GM18867 (cell line): ENCODE results near the gene ZNHIT6.
"Not testable (repeated sequence)": the region's sequence is repeated elsewhere in the genome, so short reads cannot be mapped to it uniquely, and the experiment has no call there.

ENCODE experiments used
- ATAC-seq: cut with Tn5 transposase; IDR thresholded peaks from one replicate; pipeline ENCODE4 v1.9.1; 2021; ENCODE audit warnings: mild to moderate bottlenecking, moderate library complexity; ENCODE audit not compliant: unreplicated experiment

The ZNHIT6 gene

GRCh38 chr1:85707990-85708828 is at the start of gene ZNHIT6:
Gene ZNHIT6 (minus strand): TSS chr1:85708433. CDS start chr1:85708284, 149 bp downstream.
- ATAC-seq: peak; percentile 87

- ATAC-seq: peak; percentile 94
Measured at GRCh38 chr1:85756864-85757263, 48.6 kb upstream of the ZNHIT6 start.

GRCh38 chr1:85748120-85748519 is 39.9 kb upstream of the ZNHIT6 start:
- no peak for ATAC-seq

- ATAC-seq: no peak
Measured at GRCh38 chr1:85746777-85747176, 38.5 kb upstream of the ZNHIT6 start.

- no peak for ATAC-seq
Measured at GRCh38 chr1:85743814-85744213, 35.6 kb upstream of the ZNHIT6 start.

- no peak for ATAC-seq
Measured at GRCh38 chr1:85734931-85735330, 26.7 kb upstream of the ZNHIT6 start.

- ATAC-seq: no peak
Measured at GRCh38 chr1:85718678-85719340, 10.6 kb upstream of the ZNHIT6 start.

- ATAC-seq: not testable (repeated sequence)
Measured at GRCh38 chr1:85714418-85715114, 6.3 kb upstream of the ZNHIT6 start.

- ATAC-seq: no peak
Measured at GRCh38 chr1:85708829-85709227, 595 bp upstream of the ZNHIT6 start.

- ATAC-seq: no peak
Measured at GRCh38 chr1:85707267-85707989, 805 bp downstream of the ZNHIT6 start.

- ATAC-seq: no peak
Measured at GRCh38 chr1:85705940-85706339, 2.3 kb downstream of the ZNHIT6 start.

- no peak for ATAC-seq
Measured at GRCh38 chr1:85700422-85700821, 7.8 kb downstream of the ZNHIT6 start.

- no peak for ATAC-seq
Measured at GRCh38 chr1:85697895-85698294, 10.3 kb downstream of the ZNHIT6 start.

GRCh38 chr1:85692730-85693314 is 15.4 kb downstream of the ZNHIT6 start:
- ATAC-seq: no peak

GRCh38 chr1:85689775-85690404 is 18.3 kb downstream of the ZNHIT6 start:
- ATAC-seq: no peak

GRCh38 chr1:85683292-85684025 is 24.8 kb downstream of the ZNHIT6 start:
- ATAC-seq: no peak

GRCh38 chr1:85681087-85681486 is 27.1 kb downstream of the ZNHIT6 start:
- no peak for ATAC-seq

- no peak for ATAC-seq
Measured at GRCh38 chr1:85678193-85678592, 30.0 kb downstream of the ZNHIT6 start.

- ATAC-seq: no peak
Measured at GRCh38 chr1:85677656-85678055, 30.6 kb downstream of the ZNHIT6 start.
